AG09309 (cell line): Measurements from ENCODE around the gene PPM1B.
A peak's percentile ranks its signal among the peaks of the same experiment; 100 is the strongest.
"Not testable (repeated sequence)": the region's sequence is repeated elsewhere in the genome, so short reads cannot be mapped to it uniquely, and the experiment has no call there.

Source experiments
- DNase-seq: peaks from one replicate; pipeline ENCODE4 v3.0.0-alpha.2; 2010; ENCODE audit warnings: low read depth
- H3K4me3 ChIP-seq: 2 replicates; pipeline ENCODE4 v1.5.1; 2011; ENCODE audit warnings: mild to moderate bottlenecking, low read depth, low read length, moderate library complexity; ENCODE audit not compliant: control insufficient read depth
- CTCF ChIP-seq: IDR thresholded peaks from 2 replicates; pipeline ENCODE4 v1.5.1; 2011; ENCODE audit warnings: mild to moderate bottlenecking, low read depth, low read length, inconsistent platforms; ENCODE audit not compliant: insufficient read depth, control insufficient read depth; ENCODE audit errors: missing control alignments

Gene PPM1B

DNA sequence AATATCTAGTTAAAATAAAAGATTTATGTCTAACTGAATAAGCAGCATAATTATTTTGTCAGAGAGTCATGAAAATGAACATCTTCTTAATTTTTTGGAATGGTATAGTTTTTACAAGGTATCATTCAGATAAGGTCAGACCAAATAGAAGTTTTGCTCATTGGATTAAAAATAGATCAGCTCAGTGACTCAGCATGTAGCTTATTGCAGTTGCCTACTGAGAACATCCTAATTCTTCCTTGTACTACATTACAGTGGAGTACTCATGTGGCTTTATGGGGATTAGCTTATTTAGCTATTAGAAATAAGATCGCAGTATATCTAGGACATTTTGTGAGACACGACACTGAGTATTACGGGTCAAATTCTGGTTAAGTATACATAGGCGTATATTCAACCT is 38.2 kb upstream of the PPM1B start:
- no peak overlapping the region for H3K4me3 ChIP-seq
- DNase-seq, result no peak
- no peak for TF ChIP-seq CTCF

DNA sequence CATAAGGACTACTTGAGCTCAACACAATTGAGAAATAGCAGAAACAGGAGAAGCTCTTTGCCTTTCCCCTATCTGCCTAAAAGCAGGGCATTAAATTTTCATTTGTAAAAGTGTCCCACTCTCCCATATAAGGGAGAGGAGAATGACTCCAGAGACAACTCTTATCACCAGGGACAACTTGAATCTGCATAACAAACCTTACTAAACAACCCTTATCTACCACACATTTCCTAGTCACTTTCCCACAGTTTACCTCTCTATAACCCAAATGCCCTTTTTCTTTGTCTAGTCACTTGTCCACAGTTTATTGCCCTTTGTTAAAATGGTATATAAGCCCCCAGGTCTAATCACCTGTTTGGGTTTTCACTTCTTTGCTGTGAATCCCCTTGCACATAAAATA is 37.5 kb upstream of the PPM1B start:
- no peak overlapping the region for H3K4me3 ChIP-seq
- TF ChIP-seq CTCF, result no peak
- DNase-seq, result no peak

- not testable (repeated sequence) for H3K4me3 ChIP-seq, DNase-seq
Observed at GRCh38 chr2:44133602-44134001, 35.1 kb upstream of the PPM1B start.

DNA sequence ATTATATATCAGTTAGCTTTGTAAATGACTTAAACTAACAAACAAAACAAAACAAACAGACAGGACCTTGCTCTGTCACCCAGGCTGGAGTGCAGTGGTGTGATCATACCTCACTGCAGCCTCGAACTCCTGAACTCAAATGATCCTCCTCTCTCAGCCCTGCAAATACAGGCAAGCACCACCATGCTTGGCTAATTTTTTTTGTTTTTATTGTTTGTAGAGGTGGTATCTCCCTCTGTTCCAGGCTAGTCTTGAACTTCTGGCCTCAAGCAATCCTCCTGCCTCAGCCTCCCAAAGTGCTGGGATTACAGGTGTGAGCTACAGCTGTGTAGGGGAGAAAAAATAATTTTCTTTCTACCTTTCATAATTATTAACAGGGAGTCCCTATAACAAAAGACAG is 33.8 kb upstream of the PPM1B start:
- DNase-seq, result no peak
- TF ChIP-seq CTCF, result no peak
- no peak overlapping the region for H3K4me3 ChIP-seq

GRCh38 chr2:44135296-44135695 is 33.4 kb upstream of the PPM1B start:
- H3K4me3 ChIP-seq, result no peak overlapping the region
- DNase-seq, result no peak
- TF ChIP-seq CTCF, result no peak

DNA sequence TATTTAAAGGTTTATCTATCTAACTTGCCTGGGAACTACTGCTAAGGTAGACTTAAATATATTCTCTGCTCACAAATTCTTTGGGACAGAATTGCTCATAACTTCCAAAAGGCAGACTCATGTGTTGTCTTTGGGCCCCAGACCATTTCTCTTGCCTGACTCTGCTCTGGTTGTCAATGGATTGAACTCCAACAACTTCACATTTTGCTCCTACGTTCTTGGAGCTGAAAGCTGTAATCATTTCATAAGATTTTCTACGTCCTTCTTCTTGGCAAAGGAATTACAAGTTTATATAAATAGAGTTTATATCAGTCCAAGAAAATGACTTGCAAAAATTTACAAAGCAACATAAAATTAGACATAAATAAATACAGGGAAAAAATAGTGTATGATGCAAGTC is 32.9 kb upstream of the PPM1B start:
- TF ChIP-seq CTCF, result no peak
- DNase-seq, result peak; percentile 34
- no peak overlapping the region for H3K4me3 ChIP-seq

DNA sequence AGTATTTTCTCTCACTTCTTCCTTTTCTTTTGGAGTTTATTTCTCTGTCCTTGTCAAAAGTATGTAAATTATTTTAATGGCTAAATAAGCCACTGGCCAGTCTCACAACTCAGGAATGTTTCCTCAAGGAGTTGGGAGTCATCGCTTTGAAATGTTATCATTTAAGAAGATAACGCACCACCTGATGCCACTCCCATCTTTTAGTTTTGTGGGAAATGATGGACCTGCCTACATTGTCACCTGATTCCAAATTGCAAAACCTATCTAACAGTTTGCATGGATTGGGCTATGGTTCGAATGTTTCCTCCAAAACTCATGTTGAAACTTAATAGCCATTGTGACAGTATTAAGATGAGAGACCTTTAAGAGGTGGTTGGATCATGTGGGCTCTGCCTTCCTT is 32.4 kb upstream of the PPM1B start:
- DNase-seq, result peak; percentile 33
- no peak for TF ChIP-seq CTCF
- no peak overlapping the region for H3K4me3 ChIP-seq
